ENCODE data around the gene CYTH1.

Gene CYTH1

GRCh38 chr17:78803186-78803845 lies 21.2 kb upstream of the CYTH1 start:
- H3K4me3 ChIP-seq (ENCODE audit: low read depth in 1 of 2, low read length in 2 of 2) = no peak overlapping the region
- H3K9me3 ChIP-seq (ENCODE audit: control insufficient read depth in 1 of 2, low read length in 2 of 2) = no peaks in the 10 kb centered on the region
- no peak overlapping the region for H3K27ac ChIP-seq (ENCODE audit: low read length)
- H3K36me3 ChIP-seq (ENCODE audit: control insufficient read depth in 1 of 2, insufficient read depth in 2 of 2, low read length in 2 of 2) = peaks cover 62 to 78% of the 10 kb centered on the region in 2 donors
- H3K27me3 ChIP-seq (ENCODE audit: low read depth, low read length) = no peaks in the 10 kb centered on the region
- H3K4me1 ChIP-seq (ENCODE audit: control insufficient read depth in 1 of 2, insufficient read depth in 2 of 2, low read length in 2 of 2) = peaks cover 0 to 4% of the 10 kb centered on the region in 2 donors

GRCh38 chr17:78802459-78802858 lies 20.4 kb upstream of the CYTH1 start:
- Histone ChIP-seq H3K4me3 (ENCODE audit: low read depth in 1 of 2, low read length in 2 of 2) (no peak overlapping the region), H3K27me3 (ENCODE audit: low read depth, low read length) (no peaks in the 10 kb centered on the region), H3K4me1 (ENCODE audit: control insufficient read depth in 1 of 2, insufficient read depth in 2 of 2, low read length in 2 of 2) (peaks cover 0 to 4% of the 10 kb centered on the region in 2 donors), H3K36me3 (ENCODE audit: control insufficient read depth in 1 of 2, insufficient read depth in 2 of 2, low read length in 2 of 2) (peaks cover 66 to 77% of the 10 kb centered on the region in 2 donors), H3K27ac (ENCODE audit: low read length) (no peak overlapping the region), H3K9me3 (ENCODE audit: control insufficient read depth in 1 of 2, low read length in 2 of 2) (no peaks in the 10 kb centered on the region)

- Histone ChIP-seq H3K9me3 (ENCODE audit: control insufficient read depth in 1 of 2, low read length in 2 of 2) (no peaks in the 10 kb centered on the region), H3K27me3 (ENCODE audit: low read depth, low read length) (no peaks in the 10 kb centered on the region), H3K36me3 (ENCODE audit: control insufficient read depth in 1 of 2, insufficient read depth in 2 of 2, low read length in 2 of 2) (peaks cover 66 to 77% of the 10 kb centered on the region in 2 donors), H3K27ac (ENCODE audit: low read length) (no peak overlapping the region), H3K4me1 (ENCODE audit: control insufficient read depth in 1 of 2, insufficient read depth in 2 of 2, low read length in 2 of 2) (peaks cover 0 to 4% of the 10 kb centered on the region in 2 donors), H3K4me3 (ENCODE audit: low read depth in 1 of 2, low read length in 2 of 2) (no peak overlapping the region)
These were observed 19.9 kb upstream of the CYTH1 start for GRCh38 chr17:78802008-78802407.

GRCh38 chr17:78800132-78800931 lies 18.3 kb upstream of the CYTH1 start:
- Histone ChIP-seq H3K27ac (ENCODE audit: low read length) (no peak overlapping the region), H3K36me3 (ENCODE audit: control insufficient read depth in 1 of 2, insufficient read depth in 2 of 2, low read length in 2 of 2) (peaks cover 63 to 76% of the 10 kb centered on the region in 2 donors), H3K4me1 (ENCODE audit: control insufficient read depth in 1 of 2, insufficient read depth in 2 of 2, low read length in 2 of 2) (peaks cover 0 to 4% of the 10 kb centered on the region in 2 donors)

GRCh38 chr17:78798695-78799559 lies 16.9 kb upstream of the CYTH1 start:
- Histone ChIP-seq H3K36me3 (ENCODE audit: control insufficient read depth in 1 of 2, insufficient read depth in 2 of 2, low read length in 2 of 2) (peaks cover 60 to 82% of the 10 kb centered on the region in 2 donors), H3K9me3 (ENCODE audit: control insufficient read depth in 1 of 2, low read length in 2 of 2) (no peaks in the 10 kb centered on the region), H3K27ac (ENCODE audit: low read length) (no peak overlapping the region), H3K27me3 (ENCODE audit: low read depth, low read length) (no peaks in the 10 kb centered on the region), H3K4me1 (ENCODE audit: control insufficient read depth in 1 of 2, insufficient read depth in 2 of 2, low read length in 2 of 2) (peaks cover 0 to 4% of the 10 kb centered on the region in 2 donors), H3K4me3 (ENCODE audit: low read depth in 1 of 2, low read length in 2 of 2) (no peak overlapping the region)

More at GRCh38 chr17:78800132-78800931, 18.3 kb upstream of the CYTH1 start:
- Histone ChIP-seq H3K9me3 (ENCODE audit: control insufficient read depth in 1 of 2, low read length in 2 of 2) (no peaks in the 10 kb centered on the region), H3K27me3 (ENCODE audit: low read depth, low read length) (no peaks in the 10 kb centered on the region), H3K4me3 (ENCODE audit: low read depth in 1 of 2, low read length in 2 of 2) (no peak overlapping the region)

GRCh38 chr17:78797691-78798585 lies 15.9 kb upstream of the CYTH1 start:
- H3K4me1 ChIP-seq (ENCODE audit: control insufficient read depth in 1 of 2, insufficient read depth in 2 of 2, low read length in 2 of 2) = peaks cover 0 to 4% of the 10 kb centered on the region in 2 donors
- peaks cover 58 to 73% of the 10 kb centered on the region in 2 donors for H3K36me3 ChIP-seq (ENCODE audit: control insufficient read depth in 1 of 2, insufficient read depth in 2 of 2, low read length in 2 of 2)
- H3K27me3 ChIP-seq (ENCODE audit: low read depth, low read length) = no peaks in the 10 kb centered on the region
- no peak overlapping the region for H3K27ac ChIP-seq (ENCODE audit: low read length)
- no peaks in the 10 kb centered on the region for H3K9me3 ChIP-seq (ENCODE audit: control insufficient read depth in 1 of 2, low read length in 2 of 2)
- no peak overlapping the region for H3K4me3 ChIP-seq (ENCODE audit: low read depth in 1 of 2, low read length in 2 of 2)

GRCh38 chr17:78797213-78797612 lies 15.1 kb upstream of the CYTH1 start:
- no peak overlapping the region for H3K27ac ChIP-seq (ENCODE audit: low read length)
- no peaks in the 10 kb centered on the region for H3K27me3 ChIP-seq (ENCODE audit: low read depth, low read length)
- H3K4me1 ChIP-seq (ENCODE audit: control insufficient read depth in 1 of 2, insufficient read depth in 2 of 2, low read length in 2 of 2) = peaks cover 0 to 4% of the 10 kb centered on the region in 2 donors
- H3K36me3 ChIP-seq (ENCODE audit: control insufficient read depth in 1 of 2, insufficient read depth in 2 of 2, low read length in 2 of 2) = peaks cover 51 to 66% of the 10 kb centered on the region in 2 donors
- no peak overlapping the region for H3K4me3 ChIP-seq (ENCODE audit: low read depth in 1 of 2, low read length in 2 of 2)
- H3K9me3 ChIP-seq (ENCODE audit: control insufficient read depth in 1 of 2, low read length in 2 of 2) = no peaks in the 10 kb centered on the region

- H3K4me1 ChIP-seq (ENCODE audit: control insufficient read depth in 1 of 2, insufficient read depth in 2 of 2, low read length in 2 of 2) = peaks cover 0 to 4% of the 10 kb centered on the region in 2 donors
- no peaks in the 10 kb centered on the region for H3K9me3 ChIP-seq (ENCODE audit: control insufficient read depth in 1 of 2, low read length in 2 of 2)
- no peaks in the 10 kb centered on the region for H3K27me3 ChIP-seq (ENCODE audit: low read depth, low read length)
- peaks cover 49 to 62% of the 10 kb centered on the region in 2 donors for H3K36me3 ChIP-seq (ENCODE audit: control insufficient read depth in 1 of 2, insufficient read depth in 2 of 2, low read length in 2 of 2)
- H3K27ac ChIP-seq (ENCODE audit: low read length) = no peak overlapping the region
- no peak overlapping the region for H3K4me3 ChIP-seq (ENCODE audit: low read depth in 1 of 2, low read length in 2 of 2)
These were observed 14.4 kb upstream of the CYTH1 start for GRCh38 chr17:78796517-78796900.

- H3K27ac ChIP-seq (ENCODE audit: low read length) = no peak overlapping the region
- H3K9me3 ChIP-seq (ENCODE audit: control insufficient read depth in 1 of 2, low read length in 2 of 2) = no peaks in the 10 kb centered on the region
- no peak overlapping the region for H3K4me3 ChIP-seq (ENCODE audit: low read depth in 1 of 2, low read length in 2 of 2)
- peaks cover 0 to 4% of the 10 kb centered on the region in 2 donors for H3K4me1 ChIP-seq (ENCODE audit: control insufficient read depth in 1 of 2, insufficient read depth in 2 of 2, low read length in 2 of 2)
- H3K36me3 ChIP-seq (ENCODE audit: control insufficient read depth in 1 of 2, insufficient read depth in 2 of 2, low read length in 2 of 2) = peaks cover 46 to 59% of the 10 kb centered on the region in 2 donors
- no peaks in the 10 kb centered on the region for H3K27me3 ChIP-seq (ENCODE audit: low read depth, low read length)
These were observed 13.9 kb upstream of the CYTH1 start for GRCh38 chr17:78795861-78796516.

Data from muscle layer of duodenum (tissue), 2 donors.